OCI-LY7 (cell line): ENCODE measurements around the gene INTS3.

Experiments used
- EZH2phosphoT487 ChIP-seq: fragments of 200-600 bp; sonication (generic); IDR thresholded peaks from 2 replicates; pipeline ENCODE4 v1.6.1; 2018; ENCODE audit warnings: low read depth, borderline replicate concordance, mild to moderate bottlenecking, mixed run types, antibody characterized with exemption, low read length, moderate library complexity, mixed read lengths
- TF ChIP-seq, protein P1 (sequence below): fragments of 200-600 bp; sonication (generic); conservative IDR thresholded peaks from 2 replicates; pipeline ENCODE4 v1.5.1; 2014; ENCODE audit warnings: mild to moderate bottlenecking, antibody characterized with exemption, low read length, moderate library complexity, mixed read lengths

DNA sequence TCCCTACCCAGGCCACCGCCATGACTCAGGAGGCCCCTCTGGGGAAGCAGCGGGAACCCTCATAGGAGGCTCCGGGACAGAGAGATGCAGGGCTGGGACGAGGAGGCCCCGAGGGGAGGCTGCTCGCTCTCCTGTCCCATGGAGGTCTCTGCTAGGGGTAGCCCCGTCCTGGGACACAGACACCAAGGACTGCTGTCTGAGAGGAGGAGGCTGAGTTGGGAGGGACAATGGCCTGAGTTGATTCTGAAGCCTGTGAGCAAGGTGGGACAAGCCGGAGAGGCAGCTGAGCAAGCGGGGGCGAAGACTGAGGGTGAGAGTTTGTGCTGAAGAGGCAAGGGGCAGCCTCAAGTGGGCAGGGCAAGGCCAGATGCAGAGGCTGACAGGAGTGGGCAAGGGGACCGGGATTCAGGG is 64.8 kb downstream of the INTS3 start:
- TF ChIP-seq EZH2phosphoT487, result no peak
- TF ChIP-seq, protein P1, sequence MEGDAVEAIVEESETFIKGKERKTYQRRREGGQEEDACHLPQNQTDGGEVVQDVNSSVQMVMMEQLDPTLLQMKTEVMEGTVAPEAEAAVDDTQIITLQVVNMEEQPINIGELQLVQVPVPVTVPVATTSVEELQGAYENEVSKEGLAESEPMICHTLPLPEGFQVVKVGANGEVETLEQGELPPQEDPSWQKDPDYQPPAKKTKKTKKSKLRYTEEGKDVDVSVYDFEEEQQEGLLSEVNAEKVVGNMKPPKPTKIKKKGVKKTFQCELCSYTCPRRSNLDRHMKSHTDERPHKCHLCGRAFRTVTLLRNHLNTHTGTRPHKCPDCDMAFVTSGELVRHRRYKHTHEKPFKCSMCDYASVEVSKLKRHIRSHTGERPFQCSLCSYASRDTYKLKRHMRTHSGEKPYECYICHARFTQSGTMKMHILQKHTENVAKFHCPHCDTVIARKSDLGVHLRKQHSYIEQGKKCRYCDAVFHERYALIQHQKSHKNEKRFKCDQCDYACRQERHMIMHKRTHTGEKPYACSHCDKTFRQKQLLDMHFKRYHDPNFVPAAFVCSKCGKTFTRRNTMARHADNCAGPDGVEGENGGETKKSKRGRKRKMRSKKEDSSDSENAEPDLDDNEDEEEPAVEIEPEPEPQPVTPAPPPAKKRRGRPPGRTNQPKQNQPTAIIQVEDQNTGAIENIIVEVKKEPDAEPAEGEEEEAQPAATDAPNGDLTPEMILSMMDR, result no peak
